IPS DF 19.7 (cell line): ENCODE measurements around the gene AGAP3.
A peak's percentile ranks its signal among the peaks of the same experiment; 100 is the strongest.

Experiments used
- DNase-seq: peaks from one replicate; pipeline ENCODE4 v3.0.0-alpha.2; 2013; ENCODE audit warnings: low read depth, low spot score

AGAP3 gene

DNA sequence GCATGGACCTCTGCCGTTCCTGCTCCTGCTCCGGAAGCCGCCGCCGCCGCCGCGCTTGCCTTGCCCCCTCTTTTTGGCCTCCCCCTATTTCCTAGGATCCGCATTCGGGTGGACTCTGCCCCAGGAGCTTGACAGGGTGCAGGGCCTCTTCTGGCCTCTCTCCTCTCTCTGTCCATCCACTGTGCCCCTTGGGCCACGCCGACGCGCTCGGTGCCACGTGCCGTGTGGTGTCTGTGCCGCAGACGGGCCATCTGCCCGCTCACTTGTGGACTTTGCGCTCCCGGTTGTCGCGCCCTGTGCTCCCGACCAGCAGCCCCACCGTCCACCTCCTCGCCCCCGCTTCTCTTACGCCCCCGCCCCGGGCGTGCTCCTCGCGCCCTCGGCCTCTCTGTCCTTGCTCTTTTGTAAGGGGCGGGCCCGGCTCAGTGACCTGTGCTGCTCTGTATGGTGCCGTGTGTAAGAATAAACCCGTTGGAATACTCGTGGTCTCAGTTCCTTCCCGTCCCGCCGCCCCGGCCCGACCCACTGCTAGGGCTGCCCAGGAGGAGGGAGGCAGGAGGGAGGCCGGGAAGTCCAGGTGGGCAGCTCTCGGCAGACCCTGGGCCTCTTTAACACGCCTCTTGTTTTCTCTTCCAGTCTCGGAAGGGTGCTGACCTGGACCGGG, 37.0 kb downstream of the AGAP3 start:
- no peak for DNase-seq

DNA sequence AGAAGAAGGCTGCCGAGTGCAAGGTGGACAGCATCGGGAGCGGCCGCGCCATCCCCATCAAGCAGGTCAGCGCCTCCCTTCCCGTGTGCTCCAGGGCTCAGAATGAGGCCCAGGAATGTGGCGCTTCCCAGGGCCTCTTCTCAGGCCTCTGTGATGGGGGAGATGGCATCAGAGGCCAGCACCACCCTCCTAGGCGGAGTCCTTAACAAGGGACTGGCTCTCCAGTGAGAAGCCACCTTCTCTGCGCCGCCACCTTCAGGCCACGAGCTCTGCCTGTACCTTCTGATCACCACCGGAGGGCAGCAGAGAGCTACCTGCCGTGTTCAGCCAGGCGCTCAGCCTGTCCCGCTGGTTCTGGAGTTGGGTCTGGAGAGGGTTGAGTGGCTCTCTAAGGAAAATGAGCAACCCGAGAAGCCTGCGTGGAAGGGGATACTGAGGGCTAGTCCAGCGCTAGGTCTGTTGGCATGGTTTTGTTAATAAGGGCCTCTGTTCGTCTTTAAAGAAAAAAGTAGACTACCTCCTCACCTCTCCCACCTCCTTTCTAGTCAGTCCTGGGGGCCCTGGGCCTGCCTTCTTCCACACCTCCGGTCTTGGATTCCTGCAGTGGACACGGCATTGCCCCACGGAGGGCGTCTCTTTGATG, 37.7 kb downstream of the AGAP3 start:
- DNase-seq, result peak; percentile 71

DNA sequence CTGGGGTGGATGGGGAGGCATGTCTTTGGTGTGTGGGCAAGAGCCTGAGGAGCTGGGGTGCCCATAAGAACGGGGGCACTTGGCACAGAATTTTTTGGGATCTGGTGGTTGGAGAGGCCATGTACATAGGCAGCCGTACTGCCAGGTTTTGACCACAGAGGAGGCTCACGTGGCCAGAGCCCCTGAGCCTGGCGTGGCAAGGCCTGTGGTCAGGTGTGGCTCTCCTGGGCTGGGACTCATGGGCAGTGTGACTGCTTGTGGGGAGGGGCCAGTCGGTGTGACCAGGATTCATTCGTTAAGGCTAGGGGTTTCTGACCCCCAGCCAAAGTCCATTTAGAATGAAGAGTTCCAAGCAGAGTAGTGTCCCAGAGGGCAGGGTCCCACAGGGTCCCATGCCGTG, 38.2 kb downstream of the AGAP3 start:
- DNase-seq, result no peak

DNA sequence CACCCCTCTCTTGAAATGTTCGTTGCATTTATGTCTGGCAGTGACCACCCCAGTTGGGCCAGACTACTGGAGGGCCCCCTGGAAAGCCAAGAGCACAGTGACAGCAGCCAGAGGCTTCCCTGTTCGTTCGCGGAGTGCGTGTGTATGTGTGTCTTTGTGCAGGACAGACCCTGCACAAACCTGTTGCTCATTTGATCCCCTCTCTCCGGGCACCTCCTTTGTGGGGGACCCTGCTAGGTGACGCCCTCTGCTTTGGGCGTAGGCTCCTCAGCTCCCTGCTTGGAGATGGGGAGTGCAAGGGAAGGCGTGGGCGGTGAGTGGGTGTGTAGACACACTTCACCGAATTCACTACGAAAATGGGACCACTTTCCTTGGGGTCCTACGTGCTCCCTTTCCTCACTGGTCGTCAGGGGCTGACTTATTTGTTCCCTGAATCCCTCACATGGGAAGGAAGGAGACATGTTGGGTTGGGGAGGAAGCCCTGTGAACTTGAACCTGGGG, 38.7 kb downstream of the AGAP3 start:
- no peak for DNase-seq

DNA sequence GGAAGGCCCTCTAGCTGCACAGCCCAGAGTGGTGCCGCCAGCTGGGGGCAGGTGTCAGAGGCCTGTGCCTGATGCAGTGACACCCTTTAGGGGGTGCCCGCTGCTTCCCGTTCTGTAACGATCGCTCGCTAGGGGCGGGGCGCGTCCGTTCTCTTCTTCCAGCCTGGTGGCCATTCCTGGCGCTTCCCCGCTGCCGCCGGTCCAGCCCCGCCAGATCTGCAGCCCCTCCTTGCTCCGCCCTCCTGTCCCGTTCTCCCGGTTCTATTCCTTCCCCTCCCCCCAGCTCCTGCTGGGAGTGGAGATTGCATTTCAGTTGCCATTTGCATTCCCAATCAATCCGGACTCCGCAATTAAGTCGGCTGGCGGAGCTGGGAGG, 39.2 kb downstream of the AGAP3 start:
- DNase-seq, result no peak

DNA sequence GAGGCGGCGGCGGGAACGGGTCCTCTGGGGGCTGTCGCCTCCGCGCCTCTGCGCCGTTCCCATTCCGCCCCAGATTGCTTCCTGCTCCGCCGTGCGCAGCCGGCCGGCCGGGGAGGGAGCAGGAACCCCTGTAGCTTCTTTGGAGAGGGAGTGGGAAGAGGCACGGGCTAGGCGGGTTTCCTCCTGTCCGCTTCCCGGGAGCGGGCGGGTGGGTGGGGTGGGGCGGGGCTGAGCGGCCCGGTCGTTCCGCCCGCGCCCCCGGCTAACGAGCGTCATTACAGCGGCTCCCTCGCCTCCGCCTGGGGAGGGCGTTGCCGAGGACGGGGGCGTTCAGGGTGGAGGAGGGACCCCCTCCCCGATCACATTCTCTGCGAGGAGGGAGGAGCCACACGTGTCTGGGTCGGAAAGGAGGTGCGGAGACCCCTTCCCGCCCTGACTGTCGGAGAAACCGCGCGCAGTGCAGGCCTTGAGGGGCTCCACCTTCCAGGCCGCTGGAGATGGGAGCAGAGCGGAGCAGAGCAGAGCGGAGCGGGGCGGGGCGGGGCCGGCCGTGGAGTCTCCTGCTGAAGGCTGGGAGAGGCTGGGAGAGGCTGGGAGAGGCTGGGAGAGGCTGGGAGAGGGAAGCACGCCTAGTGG, 39.7 kb downstream of the AGAP3 start:
- no peak for DNase-seq

DNA sequence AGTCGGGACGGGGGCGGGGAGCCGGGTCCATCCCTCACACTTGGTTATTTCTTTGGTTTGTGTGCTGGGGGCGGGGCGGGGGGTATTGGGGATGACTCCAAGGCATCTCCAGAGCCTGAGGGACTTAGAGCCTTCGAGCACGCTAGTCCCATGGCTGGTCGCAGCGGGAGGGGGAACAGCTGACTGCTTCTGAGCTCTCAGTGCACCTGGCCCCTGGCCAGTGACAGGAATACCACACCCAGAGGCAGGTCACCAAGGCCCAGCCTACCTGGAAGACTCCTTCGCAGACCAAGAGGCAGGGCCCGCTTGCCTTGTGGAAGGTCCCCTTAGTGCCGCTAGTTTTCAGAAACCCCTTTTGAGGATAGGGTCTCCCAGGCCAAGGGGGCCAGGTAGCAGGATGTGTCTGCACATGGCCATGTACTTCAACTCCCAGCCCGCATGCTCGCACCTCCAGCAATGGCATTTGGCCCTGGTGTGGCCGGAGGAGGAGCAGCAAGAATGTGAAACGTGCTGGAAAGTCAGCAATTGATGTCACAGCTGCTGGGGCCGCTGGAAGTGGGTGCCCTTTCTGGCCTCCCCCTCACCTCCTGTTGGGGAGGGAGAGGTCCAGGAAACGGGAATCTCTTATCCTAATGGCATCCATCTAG, 40.3 kb downstream of the AGAP3 start:
- DNase-seq, result no peak

DNA sequence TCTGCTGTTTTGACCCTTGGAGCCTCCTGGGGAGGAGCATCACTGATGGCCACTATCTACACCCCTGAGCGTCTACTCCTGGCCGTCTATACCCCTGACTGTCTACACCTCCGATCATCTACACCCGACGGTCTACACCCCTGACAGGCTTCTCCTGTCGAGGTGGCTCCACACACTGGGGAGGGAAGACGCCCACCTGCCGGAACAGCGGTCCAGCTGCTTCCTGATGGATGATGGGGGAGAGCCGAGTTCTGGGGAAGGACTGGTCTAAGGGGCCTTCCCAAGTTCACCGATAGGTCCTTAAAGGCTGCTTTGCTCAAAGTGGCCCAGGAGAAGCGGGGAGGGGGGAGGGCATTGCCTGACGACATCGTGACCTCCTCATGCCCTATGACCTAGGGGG, 41.9 kb downstream of the AGAP3 start:
- DNase-seq, result no peak

DNA sequence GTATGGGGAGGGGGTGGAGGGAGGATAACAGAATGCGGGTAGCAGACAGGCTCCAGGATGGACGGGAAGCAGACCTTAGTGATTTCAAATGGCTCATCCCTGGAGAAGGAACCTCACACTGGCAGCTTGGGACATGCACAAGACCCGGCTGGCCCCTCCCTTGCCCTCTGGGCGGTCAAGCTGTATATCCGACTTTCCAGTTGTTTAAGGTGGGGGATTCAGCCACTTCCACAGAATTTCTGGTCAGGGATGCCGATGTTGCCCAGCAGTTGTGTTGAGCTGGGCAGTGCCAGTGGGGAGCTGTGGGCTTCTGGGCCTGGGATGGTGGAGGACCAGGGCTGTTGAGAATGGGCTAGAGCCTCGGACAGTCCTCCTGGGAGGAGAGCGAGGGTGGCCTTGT, 42.4 kb downstream of the AGAP3 start:
- no peak for DNase-seq

DNA sequence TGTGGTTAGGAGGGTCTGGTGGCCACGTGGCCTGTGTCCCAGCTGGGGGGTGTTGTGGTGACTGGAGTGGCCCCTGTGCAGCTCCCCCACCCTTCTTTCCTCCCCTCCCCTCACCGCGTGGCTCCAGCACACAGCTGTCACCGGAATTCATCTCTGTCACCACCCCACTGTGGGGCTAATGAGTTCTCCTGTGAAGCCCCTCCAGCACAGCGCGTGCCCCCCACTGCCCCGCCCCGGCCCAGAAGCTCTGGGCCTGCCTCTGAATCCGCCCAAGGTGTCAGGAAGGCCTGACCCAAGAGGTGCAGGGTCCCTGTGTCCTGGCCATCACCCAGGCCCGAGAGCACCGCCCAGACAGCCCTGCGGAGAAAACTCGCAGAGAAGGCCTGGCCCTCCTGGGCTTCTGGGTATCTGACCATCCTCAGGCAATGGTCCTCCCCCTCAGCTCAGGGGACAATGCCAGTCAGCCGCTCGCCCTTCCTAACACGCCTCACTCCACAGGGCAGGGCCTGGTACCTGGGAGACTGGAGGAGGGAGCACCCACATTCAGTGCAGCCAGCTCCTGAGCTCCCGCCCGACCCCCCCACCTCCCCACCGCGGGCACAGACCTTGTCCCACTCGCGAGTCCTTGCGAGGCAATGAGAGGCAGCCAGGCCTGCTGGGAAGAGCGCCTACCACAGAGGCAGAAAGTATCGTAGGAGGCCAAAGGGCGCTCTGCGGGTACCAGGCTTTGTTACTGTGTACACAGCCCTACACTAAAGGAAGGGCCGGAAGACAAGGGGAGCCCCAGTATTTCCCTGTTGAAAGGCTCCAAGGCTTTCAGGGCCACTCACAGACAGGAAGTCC, 43.1 kb downstream of the AGAP3 start:
- no peak for DNase-seq

DNA sequence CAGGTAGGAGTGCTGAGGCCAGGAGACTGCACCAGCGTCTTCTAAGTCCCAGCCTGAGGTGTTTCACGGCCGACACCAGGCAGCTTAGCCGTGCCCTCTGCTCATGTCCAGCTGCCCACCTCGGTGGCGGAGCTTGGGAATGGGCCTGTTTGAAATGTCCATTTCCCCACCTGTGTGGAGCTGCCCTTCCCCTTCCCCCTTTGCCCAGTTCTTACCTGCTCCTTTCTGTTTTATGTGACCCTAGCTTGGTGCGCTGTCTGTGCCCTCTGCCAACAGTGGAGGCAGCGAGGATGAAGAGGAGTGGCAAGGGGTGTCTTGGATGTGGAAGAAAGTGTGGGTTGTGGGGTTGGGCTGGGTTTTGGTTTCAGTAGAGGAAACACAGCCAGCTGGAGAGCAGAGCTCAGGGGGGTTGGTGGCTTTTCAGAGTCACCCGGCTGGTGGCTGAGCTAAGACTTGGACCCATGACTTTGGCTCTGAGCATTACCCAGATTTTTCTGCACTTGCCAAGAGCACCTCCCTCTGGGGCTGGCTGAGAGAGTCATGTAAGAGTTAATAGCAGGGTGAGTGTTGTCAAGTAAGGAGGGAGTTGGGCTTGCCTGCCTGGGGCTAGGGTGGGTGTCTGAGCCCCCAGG, 43.8 kb downstream of the AGAP3 start:
- no peak for DNase-seq

DNA sequence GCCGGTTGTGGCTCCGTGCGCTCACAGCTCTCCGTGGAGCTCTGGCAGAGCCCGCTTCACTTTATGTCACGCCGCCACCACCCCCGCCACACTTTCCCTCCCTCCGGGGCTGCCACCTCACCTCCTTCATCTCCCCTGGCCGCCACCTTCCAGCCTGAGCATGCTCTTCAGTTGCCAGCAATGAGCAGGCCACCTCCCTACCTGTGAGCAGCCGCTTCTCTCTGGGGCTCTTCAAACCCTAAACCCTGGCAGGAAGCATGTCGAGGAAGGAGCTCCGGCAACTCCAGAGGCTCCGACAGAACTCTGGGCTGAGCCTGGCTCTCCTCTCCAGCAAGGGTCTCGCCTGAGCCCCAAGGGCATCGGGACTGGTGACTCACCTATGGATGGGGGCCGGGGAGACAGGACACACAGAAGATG, 44.5 kb downstream of the AGAP3 start:
- no peak for DNase-seq

DNA sequence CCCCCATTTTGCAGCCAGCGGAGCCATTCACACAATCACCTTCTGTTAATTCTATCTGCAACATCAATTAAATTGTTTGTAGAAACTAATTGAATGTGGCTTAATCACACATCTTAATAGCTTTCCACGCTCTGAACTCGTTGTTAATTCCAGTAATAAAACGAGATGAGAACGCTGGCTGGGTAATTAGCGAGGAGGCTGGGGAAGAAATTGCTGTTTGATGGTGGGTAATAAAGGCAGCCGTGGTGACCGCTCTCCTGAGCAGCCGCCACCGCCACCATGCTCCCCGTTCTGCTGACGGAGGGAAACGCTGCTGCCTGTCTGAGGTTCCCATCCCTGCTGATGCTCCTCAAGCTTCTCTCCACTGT, 44.9 kb downstream of the AGAP3 start:
- no peak for DNase-seq

DNA sequence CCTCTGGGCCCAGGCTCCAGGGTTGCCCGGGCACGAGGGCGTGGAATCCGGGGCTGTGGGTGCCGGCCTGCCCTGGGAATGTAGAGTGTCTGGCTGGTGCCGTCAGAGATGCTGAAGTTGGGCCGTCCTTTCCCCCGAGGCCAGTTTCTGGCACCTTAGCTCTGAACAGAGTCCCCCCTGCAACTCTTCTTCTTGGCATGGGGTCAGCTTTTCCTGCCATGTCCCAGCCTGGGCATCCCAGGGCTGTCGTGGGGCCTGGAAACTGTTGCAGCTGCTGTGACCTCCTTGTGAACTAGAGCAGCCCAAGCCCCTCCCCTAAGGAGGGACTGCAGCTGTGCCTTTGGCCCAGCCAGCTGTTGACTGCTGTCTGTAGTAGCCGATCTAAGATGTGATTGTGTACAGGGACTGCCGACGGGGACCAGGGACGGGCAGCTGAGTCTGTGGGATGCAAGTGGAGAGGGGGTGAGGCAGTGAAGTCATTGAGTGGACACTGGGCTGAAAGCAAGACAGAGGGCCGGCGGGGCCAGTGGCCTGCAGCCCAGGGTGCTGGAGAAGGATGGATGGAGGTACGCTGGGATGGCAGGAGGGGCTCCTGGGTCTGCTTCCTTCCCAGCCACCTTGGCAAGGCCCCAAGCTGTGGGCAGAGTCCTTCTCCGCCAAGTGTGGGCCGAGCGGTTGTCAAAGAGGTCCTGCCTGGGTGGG, 45.5 kb downstream of the AGAP3 start:
- DNase-seq, result no peak

DNA sequence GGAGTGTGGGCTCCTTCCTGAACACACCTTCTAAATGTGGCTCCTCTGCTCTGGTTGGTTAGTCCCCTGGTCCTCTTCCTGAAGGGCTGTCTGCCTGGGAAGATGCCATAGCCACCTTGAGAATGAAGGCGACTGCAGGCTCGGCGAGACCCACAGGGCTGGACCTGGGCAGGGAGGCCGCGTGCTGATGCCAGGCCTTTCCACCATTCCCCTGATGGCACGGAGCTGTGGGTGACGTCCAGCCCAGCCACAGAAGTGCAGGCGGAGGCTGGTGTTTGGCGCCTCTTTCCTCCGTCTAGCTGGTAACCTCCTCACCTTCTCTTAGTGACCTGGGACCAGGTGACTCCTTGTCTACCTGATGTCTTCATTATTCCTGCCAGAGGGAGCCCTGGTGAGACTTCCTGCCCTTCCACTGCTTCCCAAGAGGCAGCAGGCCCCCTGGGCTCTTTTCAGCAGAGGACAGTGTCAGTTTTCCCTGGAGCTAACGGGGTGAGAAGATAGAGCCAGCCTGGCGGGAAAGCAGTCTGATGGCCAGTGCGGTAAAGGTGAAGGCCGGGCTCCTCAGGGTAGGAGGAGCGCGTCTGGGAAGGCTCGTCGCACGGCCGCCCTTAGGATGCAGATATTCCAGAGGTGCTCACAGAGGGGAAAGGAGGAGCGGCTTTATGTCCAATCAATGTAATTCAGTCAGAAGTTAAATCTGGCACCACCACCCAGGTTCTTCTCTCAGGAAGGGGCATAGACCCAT, 46.4 kb downstream of the AGAP3 start:
- DNase-seq, result no peak

DNA sequence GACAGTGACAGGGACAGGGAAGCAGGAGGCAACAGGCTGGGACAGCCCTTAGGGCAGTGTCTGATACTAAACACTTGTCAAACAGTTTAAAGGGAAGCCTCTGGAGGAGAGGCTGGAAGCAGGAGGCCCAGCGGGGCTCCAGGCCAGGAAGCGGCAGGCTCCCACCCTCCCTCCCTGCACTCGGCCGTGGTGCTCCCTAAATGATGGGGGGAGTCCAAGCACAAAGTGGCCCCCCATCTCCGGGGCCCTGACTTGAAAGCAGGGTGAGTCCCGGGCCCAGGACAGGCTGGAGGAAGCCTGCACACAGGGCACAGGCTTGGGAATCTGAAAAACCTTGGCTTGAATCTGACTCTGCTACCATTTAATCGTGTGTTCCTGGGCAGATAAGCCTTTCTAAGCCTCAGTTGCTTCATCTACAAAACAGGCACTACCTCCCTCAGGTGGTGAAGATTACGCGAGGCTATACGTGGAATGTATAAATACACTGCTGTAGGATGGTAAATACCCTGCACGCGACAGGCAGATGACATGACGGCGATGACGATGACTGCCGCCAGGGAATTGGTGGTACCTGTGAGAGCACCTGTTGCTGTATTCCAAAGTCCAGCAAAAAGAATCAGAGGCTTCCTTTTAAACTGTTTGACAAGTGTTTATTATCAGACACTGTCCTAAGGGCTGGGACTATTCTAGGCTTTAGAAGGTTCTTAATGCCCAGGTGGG, 47.2 kb downstream of the AGAP3 start:
- DNase-seq, result no peak

DNA sequence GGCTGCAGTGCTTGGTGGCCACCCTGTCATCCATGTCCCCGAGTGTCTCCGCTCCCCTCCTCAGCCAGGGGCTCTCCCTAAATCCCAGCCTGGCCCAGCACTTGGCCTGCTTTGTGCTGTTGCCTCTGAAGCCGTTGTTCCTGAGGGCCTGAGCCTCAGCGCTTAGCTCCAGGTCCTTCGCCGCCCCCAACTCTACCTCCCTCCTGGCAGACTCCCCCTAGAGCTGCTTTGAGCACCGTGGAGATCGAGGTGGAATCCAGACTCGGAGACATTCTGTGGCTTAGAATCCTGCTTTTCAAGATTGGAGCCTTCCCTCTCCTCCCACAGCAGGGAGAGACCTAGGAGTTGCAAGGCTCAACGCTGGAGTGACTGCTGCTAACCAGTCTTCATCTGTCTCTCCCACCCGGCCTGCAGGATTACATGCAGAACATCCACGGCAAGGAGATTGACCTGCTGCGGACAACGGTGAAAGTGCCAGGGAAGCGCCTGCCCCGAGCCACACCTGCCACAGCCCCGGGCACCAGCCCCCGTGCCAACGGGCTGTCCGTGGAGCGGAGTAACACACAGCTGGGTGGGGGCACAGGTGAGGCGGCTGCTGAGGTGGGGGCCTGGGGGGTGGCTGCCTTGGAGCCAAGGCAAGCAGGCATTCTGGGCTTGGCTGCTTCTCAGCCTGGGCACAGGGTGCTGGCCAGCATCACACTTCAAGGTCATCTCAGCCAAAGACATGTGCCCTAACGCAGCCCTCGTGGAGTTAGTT, 47.9 kb downstream of the AGAP3 start:
- no peak for DNase-seq

DNA sequence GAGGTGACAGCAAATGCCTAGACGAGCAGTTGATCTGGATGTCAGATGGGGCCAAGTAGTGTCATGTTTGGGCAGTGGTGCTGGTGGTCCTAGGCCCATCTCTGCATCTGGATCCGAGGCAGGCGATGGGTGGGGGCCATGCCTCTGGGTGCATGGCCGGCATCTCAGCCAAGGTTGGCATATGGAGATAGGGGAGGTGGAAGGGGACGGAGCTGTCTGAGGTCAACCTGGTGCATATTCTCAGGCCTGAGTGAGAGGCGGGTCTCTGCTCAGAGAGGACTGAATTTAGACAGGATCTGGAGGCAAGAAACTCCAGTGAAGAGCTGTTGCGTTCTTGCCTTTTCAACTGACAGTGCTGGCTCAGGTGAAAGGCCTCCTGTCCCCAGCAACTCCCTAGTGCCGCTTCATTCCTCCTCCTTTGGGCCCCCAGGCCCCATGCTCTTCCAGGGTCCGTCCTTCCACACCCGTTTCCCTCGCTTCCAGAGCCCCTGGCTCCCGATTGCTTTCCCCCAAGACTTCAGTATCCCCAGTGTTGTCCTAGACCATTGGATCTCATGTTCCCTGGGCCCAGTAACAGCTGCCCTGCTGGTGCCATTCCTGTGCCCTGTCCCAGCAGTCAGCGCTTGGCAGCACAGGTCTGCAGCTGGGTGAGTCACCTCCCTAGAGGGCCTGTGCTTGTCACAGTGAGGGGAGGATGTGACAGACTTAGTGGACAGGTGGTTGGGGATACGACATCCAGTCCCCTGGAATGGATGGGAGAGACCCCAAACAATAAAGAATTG, 48.7 kb downstream of the AGAP3 start:
- DNase-seq, result no peak
